HG02973 (cell line): Measurements from ENCODE around the gene SPAG17.

ENCODE experiments used
- ATAC-seq: cut with Tn5 transposase; IDR thresholded peaks from one replicate; pipeline ENCODE4 v1.9.1; 2021; ENCODE audit warnings: moderate library complexity; ENCODE audit not compliant: unreplicated experiment

The SPAG17 gene

DNA sequence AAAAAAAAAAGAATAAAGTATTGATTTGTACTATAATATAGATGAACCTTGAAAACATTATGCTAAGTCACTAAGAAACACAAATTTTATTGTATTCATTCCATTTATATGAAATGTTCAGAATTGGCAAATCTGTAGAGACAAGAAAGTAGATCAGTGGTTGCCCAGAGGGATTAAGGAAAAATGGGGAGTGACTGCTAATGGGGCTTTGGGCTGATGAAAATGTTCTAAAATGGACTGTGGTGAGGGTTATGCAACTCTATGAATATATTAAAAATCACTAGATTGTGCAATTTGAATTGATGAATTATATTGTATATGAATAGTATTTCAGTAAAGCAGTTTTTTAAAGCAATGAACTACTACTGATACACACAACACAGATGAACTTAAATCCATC, 265.7 kb downstream of the SPAG17 start:
- no peak for ATAC-seq

GRCh38 chr1:117911051-117911450, 274.0 kb downstream of the SPAG17 start:
- no peak for ATAC-seq

- ATAC-seq: no peak
These were observed 280.0 kb downstream of the SPAG17 start for GRCh38 chr1:117905019-117905418.

- ATAC-seq: no peak
These were observed 280.5 kb downstream of the SPAG17 start for GRCh38 chr1:117904485-117904884.
